GM12864 (cell line): ENCODE measurements around the gene PPP1R9A.

Source experiments
- DNase-seq: peaks from one replicate; pipeline ENCODE4 v3.0.0-alpha.2; 2011; ENCODE audit warnings: low read depth
- H3K4me3 ChIP-seq: 2 replicates; pipeline ENCODE4 v1.5.1; 2011; ENCODE audit warnings: mild to moderate bottlenecking, low read depth, low read length, control low read depth
- CTCF ChIP-seq: IDR thresholded peaks from 2 replicates; pipeline ENCODE4 v1.5.1; 2011; ENCODE audit warnings: low read depth, mild to moderate bottlenecking, moderate library complexity, low read length, control low read depth, inconsistent platforms; ENCODE audit errors: missing control alignments

Gene PPP1R9A

GRCh38 chr7:95027234-95027872, 120.0 kb downstream of the PPP1R9A start:
- DNase-seq = no peak
- H3K4me3 ChIP-seq = no peak overlapping the region
- no peak for TF ChIP-seq CTCF

DNA sequence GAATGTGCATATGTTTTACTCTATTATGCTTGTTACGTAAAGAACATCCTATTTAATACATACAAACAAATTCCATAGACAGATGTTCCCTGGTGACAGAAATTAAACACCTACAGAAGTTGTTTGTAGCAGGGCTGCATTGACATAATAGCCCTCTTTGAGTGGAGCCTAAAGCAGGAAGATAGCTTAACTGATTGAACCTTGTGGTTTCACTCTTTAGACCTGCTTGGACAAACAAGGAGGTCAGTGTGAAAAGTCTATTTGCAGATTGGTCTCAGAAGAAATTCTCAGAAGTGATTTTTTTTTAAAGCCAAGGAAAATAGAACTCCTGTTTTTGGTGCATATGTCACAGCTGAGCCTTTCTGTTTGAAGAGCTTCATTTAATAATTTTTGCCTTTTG, 121.3 kb downstream of the PPP1R9A start:
- TF ChIP-seq CTCF = no peak
- no peak for DNase-seq
- no peak overlapping the region for H3K4me3 ChIP-seq

DNA sequence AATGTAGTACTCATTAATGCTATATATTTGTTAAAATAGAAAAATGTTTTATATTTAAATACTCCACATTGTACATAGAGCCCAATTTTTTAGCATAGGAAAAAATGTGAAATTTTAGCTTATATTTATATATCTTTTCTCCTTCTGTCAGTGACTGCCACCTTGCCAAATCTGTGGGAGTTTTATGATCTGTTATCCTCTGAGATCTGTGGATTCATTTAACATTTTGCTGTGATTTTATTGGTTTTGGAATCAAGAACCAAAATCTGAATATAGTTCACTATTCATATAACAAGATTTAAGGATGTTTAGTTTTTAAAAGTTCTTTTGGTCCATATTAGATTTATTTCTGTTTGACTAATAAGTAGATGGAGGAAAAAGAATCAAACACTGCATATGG, 127.9 kb downstream of the PPP1R9A start:
- no peak overlapping the region for H3K4me3 ChIP-seq
- no peak for DNase-seq
- no peak for TF ChIP-seq CTCF

DNA sequence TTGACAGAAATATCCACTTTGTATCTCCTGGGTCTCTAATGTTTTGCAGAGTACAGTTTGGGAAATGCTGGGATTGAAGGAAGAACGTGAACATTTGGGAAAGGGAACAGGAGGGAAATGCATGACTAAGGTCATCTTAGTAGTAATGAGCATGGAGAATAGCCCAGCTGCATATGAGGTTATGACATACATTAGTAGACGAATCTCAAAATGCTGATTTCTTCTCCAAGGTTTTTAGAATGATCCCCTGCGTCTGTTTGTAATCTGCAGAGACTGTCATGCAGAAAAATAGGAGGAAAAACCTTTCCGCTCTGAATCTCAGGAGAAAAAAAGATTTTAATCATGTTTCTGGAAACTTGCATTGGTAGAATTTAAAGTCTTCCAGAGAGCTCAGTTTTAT, 133.6 kb downstream of the PPP1R9A start:
- H3K4me3 ChIP-seq = no peak overlapping the region
- no peak for DNase-seq
- TF ChIP-seq CTCF = no peak

GRCh38 chr7:95045236-95045923, 138.0 kb downstream of the PPP1R9A start:
- DNase-seq = no peak

DNA sequence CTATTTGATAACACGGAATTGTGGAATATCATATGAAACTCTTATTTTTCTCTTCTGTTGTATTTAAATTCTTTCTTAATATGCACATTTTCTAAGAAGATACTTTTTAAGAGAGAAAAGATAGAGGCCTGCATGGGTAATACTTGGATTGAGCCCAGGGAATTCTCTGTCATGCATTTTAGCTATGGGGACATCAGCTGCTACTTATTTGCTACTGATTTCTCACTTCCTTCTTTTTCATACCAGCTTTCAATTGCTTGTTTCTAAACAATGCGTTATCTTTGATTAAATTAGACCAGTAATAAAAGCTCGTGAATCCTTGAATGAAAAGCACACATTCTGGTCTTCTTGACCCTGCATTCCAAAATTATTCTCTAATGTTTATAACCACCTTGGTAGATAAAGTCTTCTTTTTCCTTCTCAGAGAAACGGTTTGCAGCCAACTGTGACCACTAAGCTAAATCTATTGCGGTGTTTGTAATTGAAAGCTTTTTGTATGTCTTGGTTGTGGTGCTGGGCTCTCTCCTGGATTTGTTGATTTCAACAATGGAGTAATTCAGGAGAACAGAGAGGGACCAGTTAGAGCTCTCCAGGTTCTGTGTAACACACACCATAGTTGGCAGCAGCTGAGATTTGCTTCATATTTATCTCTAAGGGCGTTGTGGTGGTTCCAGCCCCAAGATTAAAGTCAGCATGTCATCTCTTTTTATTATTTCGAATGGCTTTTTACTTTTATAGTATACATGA, 139.3 kb downstream of the PPP1R9A start:
- no peak overlapping the region for H3K4me3 ChIP-seq
- DNase-seq = no peak
- no peak for TF ChIP-seq CTCF

More at GRCh38 chr7:95045236-95045923, 138.0 kb downstream of the PPP1R9A start:
- peak; percentile 5 for TF ChIP-seq CTCF
- H3K4me3 ChIP-seq = no peak overlapping the region

- H3K4me3 ChIP-seq = no peak overlapping the region
- TF ChIP-seq CTCF = no peak
- DNase-seq = no peak
Measured at GRCh38 chr7:95047291-95047690, 139.9 kb downstream of the PPP1R9A start.
